ENCODE measurements around the gene COL21A1.

Gene COL21A1

DNA sequence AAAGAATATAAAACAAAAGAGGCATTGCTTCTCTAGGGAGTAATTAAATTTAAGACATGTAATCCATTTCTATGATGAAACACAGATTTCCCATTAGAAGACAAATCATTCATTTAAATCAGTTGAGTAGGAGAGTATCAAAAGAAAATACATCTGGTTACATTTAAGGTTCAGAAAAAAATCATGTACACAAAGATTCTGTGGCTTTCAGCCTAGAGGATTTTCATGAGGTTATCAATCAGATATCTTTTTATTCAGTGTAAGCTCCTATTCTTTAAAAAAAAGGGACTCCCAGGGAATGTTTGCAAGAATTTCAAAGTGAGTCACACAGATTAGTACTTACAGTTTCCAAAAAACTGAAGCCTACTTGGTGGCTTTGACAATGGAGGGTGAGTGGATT is 24.9 kb downstream of the COL21A1 start:
- Histone ChIP-seq H3K4me3 (ENCODE audit: low read depth in 1 of 2, low read length in 2 of 2) (no peak overlapping the region), H3K9ac (ENCODE audit: low read length) (no peak overlapping the region), H3K27ac (ENCODE audit: low read depth, low read length) (peak overlapping the region; percentile 3), H3K4me1 (ENCODE audit: insufficient read depth, low read length) (peaks cover 22% of the 10 kb centered on the region), H3K27me3 (ENCODE audit: control insufficient read depth in 1 of 2, insufficient read depth in 2 of 2, low read length in 2 of 2) (no peaks in the 10 kb centered on the region), H3K9me3 (ENCODE audit: low read length) (no peaks in the 10 kb centered on the region), H3K36me3 (ENCODE audit: insufficient read depth, low read length) (no peaks in the 10 kb centered on the region)

DNA sequence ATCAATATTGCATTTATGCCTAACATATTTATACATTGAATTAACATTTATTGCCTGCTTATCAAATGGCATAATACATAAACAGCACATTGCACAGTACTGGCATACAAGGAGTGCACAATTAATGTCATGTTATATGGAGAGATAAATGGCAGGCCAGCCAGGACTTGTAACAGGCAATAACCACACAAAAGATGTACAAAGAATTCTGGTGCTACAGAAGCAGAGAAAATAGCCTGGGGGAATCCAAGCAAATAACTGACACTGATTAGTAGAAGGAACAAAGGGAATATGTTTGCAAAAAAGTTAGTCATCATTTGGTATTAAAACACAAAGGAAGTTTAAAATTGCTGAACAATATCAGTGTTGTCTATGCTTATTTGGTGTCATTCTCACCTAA is 27.3 kb downstream of the COL21A1 start:
- H3K9me3 ChIP-seq (ENCODE audit: low read length), result no peaks in the 10 kb centered on the region
- no peaks in the 10 kb centered on the region for H3K27me3 ChIP-seq (ENCODE audit: control insufficient read depth in 1 of 2, insufficient read depth in 2 of 2, low read length in 2 of 2)
- peaks cover 13% of the 10 kb centered on the region for H3K4me1 ChIP-seq (ENCODE audit: insufficient read depth, low read length)
- no peak overlapping the region for H3K9ac ChIP-seq (ENCODE audit: low read length)
- no peak overlapping the region for H3K4me3 ChIP-seq (ENCODE audit: low read depth in 1 of 2, low read length in 2 of 2)
- no peaks in the 10 kb centered on the region for H3K36me3 ChIP-seq (ENCODE audit: insufficient read depth, low read length)
- no peak overlapping the region for H3K27ac ChIP-seq (ENCODE audit: low read depth, low read length)

DNA sequence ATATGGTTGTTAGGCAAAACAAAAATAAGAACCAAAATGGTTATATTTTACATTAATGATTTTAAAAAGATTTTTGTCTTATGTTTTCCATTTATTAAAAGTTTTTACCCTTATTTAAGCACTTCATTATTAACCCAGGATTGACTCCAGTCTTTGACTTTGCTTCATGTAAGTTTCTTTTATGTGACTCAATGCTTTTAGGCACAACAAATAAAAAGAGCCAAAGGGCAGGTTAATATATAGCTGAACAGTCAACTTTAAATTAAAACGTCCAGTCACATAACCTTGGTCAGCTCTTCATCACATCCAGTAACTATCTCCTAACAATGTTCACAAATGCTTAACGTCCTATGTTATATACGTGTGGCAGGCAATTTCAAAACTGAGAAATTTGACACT is 32.7 kb downstream of the COL21A1 start:
- H3K27ac ChIP-seq (ENCODE audit: low read depth, low read length), result no peak overlapping the region
- H3K27me3 ChIP-seq (ENCODE audit: control insufficient read depth in 1 of 2, insufficient read depth in 2 of 2, low read length in 2 of 2), result no peaks in the 10 kb centered on the region
- no peak overlapping the region for H3K4me3 ChIP-seq (ENCODE audit: low read depth in 1 of 2, low read length in 2 of 2)
- H3K36me3 ChIP-seq (ENCODE audit: insufficient read depth, low read length), result no peaks in the 10 kb centered on the region
- H3K9me3 ChIP-seq (ENCODE audit: low read length), result no peaks in the 10 kb centered on the region
- H3K4me1 ChIP-seq (ENCODE audit: insufficient read depth, low read length), result no peaks in the 10 kb centered on the region
- H3K9ac ChIP-seq (ENCODE audit: low read length), result no peak overlapping the region

DNA sequence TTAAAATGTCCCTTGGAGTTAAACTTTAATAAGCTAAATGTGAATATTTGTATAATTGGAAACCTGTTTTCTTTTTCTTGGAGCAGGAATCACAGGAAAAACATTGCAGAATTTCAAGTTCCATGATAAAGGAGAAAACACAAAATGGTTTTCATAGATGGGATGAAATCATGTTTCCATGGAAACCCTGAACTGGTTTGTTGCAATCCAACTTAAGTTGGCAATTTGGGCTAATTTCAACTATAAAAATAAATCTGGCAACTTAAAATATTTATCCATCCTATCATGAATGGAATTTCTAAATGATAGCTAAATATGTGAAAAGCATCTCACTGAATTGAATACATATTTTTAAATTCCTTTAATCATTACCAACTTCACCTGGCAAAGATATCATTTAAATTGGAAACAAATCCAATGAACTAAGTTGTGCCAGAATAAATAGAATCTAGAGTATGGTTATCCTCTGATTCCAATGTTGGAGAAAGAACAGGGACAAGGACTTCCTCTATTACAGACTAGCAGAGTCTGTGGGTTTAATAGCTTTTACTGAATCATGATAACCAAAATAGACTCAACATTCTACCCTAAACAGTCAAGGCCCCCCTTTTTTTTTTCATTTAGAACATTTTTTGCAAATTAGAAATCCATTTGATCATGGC is 33.2 kb downstream of the COL21A1 start:
- Histone ChIP-seq H3K27ac (ENCODE audit: low read depth, low read length) (no peak overlapping the region), H3K9me3 (ENCODE audit: low read length) (no peaks in the 10 kb centered on the region), H3K36me3 (ENCODE audit: insufficient read depth, low read length) (no peaks in the 10 kb centered on the region), H3K27me3 (ENCODE audit: control insufficient read depth in 1 of 2, insufficient read depth in 2 of 2, low read length in 2 of 2) (no peaks in the 10 kb centered on the region), H3K4me1 (ENCODE audit: insufficient read depth, low read length) (no peaks in the 10 kb centered on the region), H3K9ac (ENCODE audit: low read length) (no peak overlapping the region), H3K4me3 (ENCODE audit: low read depth in 1 of 2, low read length in 2 of 2) (no peak overlapping the region)

DNA sequence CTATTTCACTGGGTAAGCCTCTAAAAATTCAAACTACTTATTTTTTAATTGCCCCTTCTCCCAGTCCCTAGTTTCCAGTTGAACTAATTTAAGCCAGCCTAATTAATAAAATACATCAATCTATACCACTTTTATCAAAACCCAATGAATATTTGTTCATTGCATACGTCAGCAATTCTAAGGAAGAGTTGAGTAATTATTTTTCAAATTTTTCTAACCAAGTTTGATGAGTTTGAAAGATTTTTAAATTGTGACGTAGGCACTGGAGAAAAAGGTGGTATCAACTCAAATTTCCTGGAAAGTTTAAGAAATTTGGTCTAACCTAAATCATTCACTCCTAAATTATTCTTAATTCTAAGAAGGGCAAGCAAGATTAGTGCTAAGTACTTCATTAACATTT is 35.7 kb downstream of the COL21A1 start:
- Histone ChIP-seq H3K4me1 (ENCODE audit: insufficient read depth, low read length) (no peaks in the 10 kb centered on the region), H3K27ac (ENCODE audit: low read depth, low read length) (no peak overlapping the region), H3K36me3 (ENCODE audit: insufficient read depth, low read length) (no peaks in the 10 kb centered on the region), H3K27me3 (ENCODE audit: control insufficient read depth in 1 of 2, insufficient read depth in 2 of 2, low read length in 2 of 2) (no peaks in the 10 kb centered on the region), H3K9ac (ENCODE audit: low read length) (no peak overlapping the region), H3K4me3 (ENCODE audit: low read depth in 1 of 2, low read length in 2 of 2) (no peak overlapping the region), H3K9me3 (ENCODE audit: low read length) (no peaks in the 10 kb centered on the region)

DNA sequence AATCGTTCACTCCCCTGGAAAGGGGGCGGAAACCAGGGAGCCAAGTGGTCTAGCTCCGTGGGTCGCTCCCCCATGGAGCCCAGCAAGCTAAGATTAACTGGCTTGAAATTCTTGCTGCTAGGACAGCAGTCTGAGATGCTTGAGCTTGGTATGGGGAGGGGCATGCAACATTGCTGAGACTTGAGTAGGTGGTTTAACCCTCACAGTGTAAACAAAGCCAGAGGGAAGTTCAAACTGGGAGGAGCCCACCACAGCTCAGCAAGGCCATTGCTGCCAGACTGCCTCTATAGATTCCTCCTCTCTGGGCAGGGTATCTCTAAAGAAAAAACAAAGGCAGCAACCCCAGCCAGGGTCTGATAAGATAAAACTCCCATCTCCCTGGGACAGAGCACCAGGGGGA is 43.2 kb downstream of the COL21A1 start:
- H3K27ac ChIP-seq (ENCODE audit: low read depth, low read length), result no peak overlapping the region
- H3K4me3 ChIP-seq (ENCODE audit: low read depth in 1 of 2, low read length in 2 of 2), result no peak overlapping the region
- H3K4me1 ChIP-seq (ENCODE audit: insufficient read depth, low read length), result no peaks in the 10 kb centered on the region
- no peaks in the 10 kb centered on the region for H3K27me3 ChIP-seq (ENCODE audit: control insufficient read depth in 1 of 2, insufficient read depth in 2 of 2, low read length in 2 of 2)
- H3K9ac ChIP-seq (ENCODE audit: low read length), result no peak overlapping the region
- no peaks in the 10 kb centered on the region for H3K36me3 ChIP-seq (ENCODE audit: insufficient read depth, low read length)
- H3K9me3 ChIP-seq (ENCODE audit: low read length), result no peaks in the 10 kb centered on the region

DNA sequence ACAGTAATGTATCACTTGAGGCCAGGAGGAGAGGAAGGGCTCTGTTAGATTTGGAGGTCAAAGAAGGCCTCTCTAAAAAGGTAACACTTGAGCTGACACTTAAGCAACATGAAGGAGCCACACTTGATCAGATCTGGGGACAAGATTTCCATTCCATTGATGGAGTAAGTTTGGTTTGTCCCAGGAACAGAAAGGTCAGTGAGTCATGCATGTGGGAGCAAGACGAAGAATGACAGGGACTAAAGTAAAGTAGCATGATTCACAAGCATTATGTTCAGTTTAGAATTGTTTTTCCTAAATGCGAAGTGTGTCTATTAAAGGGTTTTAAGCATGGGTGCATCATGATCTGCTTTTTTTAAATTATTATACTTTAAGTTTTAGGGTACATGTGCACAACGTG is 47.4 kb downstream of the COL21A1 start:
- no peaks in the 10 kb centered on the region for H3K27me3 ChIP-seq (ENCODE audit: control insufficient read depth in 1 of 2, insufficient read depth in 2 of 2, low read length in 2 of 2)
- no peaks in the 10 kb centered on the region for H3K9me3 ChIP-seq (ENCODE audit: low read length)
- no peaks in the 10 kb centered on the region for H3K36me3 ChIP-seq (ENCODE audit: insufficient read depth, low read length)
- H3K27ac ChIP-seq (ENCODE audit: low read depth, low read length), result no peak overlapping the region
- H3K4me3 ChIP-seq (ENCODE audit: low read depth in 1 of 2, low read length in 2 of 2), result no peak overlapping the region
- H3K4me1 ChIP-seq (ENCODE audit: insufficient read depth, low read length), result no peaks in the 10 kb centered on the region
- H3K9ac ChIP-seq (ENCODE audit: low read length), result no peak overlapping the region

DNA sequence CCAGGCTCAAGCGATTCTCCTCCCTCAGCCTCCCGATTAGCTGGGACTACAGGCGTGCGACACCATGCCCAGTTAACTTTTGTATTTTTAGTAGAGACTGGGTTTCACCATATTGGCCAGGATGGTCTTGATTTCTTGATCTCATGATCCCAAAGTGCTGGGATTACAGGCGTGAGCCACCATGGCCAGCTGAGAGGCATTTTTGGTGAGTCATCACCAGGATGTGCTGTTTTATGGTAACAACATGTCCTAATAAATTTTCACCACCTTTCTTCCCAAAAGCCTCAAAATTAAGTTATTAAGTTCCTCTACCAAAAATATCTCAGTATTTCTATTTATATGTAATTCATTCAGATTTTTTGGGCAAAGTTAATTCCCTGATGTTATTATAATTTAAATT is 53.5 kb downstream of the COL21A1 start:
- H3K27me3 ChIP-seq (ENCODE audit: control insufficient read depth in 1 of 2, insufficient read depth in 2 of 2, low read length in 2 of 2), result no peaks in the 10 kb centered on the region
- no peak overlapping the region for H3K27ac ChIP-seq (ENCODE audit: low read depth, low read length)
- H3K9me3 ChIP-seq (ENCODE audit: low read length), result no peaks in the 10 kb centered on the region
- no peak overlapping the region for H3K4me3 ChIP-seq (ENCODE audit: low read depth in 1 of 2, low read length in 2 of 2)
- H3K9ac ChIP-seq (ENCODE audit: low read length), result no peak overlapping the region
- H3K4me1 ChIP-seq (ENCODE audit: insufficient read depth, low read length), result no peaks in the 10 kb centered on the region
- no peaks in the 10 kb centered on the region for H3K36me3 ChIP-seq (ENCODE audit: insufficient read depth, low read length)

DNA sequence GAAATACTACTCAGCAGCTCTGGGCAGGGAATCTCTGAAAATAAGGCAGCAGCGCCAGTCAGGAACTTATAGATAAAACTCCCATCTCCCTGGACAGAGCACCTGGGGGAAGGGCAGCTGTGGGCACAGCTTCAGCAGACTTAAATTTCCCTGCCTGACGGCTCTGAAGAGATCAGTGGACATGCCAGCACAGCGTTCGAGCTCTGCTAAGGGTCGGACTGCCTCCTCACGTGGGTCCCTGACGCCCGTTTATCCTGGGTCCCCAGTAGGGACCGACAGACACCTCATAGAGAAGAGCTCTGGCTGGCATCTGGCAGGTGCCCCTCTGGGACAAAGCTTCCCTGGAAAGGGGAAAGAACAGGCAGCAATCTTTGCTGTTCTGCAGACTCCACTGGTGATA is 59.0 kb downstream of the COL21A1 start:
- H3K4me1 ChIP-seq (ENCODE audit: insufficient read depth, low read length), result no peaks in the 10 kb centered on the region
- H3K4me3 ChIP-seq (ENCODE audit: low read depth in 1 of 2, low read length in 2 of 2), result no peak overlapping the region
- H3K9me3 ChIP-seq (ENCODE audit: low read length), result no peaks in the 10 kb centered on the region
- no peaks in the 10 kb centered on the region for H3K36me3 ChIP-seq (ENCODE audit: insufficient read depth, low read length)
- no peak overlapping the region for H3K9ac ChIP-seq (ENCODE audit: low read length)
- no peaks in the 10 kb centered on the region for H3K27me3 ChIP-seq (ENCODE audit: control insufficient read depth in 1 of 2, insufficient read depth in 2 of 2, low read length in 2 of 2)
- H3K27ac ChIP-seq (ENCODE audit: low read depth, low read length), result no peak overlapping the region

DNA sequence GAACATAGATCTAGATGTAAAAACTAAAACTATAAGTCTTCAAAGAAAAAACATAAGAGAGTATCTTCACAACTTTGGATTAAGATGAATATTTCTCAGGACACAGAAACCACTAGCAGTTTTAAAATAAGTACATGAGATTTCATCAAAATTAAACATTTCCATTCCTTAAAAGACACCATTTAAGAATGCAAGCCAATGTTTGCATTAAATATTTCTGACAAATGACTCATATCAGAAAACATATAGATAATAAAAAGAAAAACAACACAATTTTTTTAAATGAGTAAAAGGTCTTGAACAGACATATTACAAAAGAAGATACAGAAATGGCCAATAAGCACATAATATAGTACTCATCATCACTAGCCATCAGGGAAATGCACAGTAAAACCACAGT is 59.7 kb downstream of the COL21A1 start:
- Histone ChIP-seq H3K4me3 (ENCODE audit: low read depth in 1 of 2, low read length in 2 of 2) (no peak overlapping the region), H3K36me3 (ENCODE audit: insufficient read depth, low read length) (no peaks in the 10 kb centered on the region), H3K27me3 (ENCODE audit: control insufficient read depth in 1 of 2, insufficient read depth in 2 of 2, low read length in 2 of 2) (no peaks in the 10 kb centered on the region), H3K9me3 (ENCODE audit: low read length) (no peaks in the 10 kb centered on the region), H3K27ac (ENCODE audit: low read depth, low read length) (no peak overlapping the region), H3K9ac (ENCODE audit: low read length) (no peak overlapping the region), H3K4me1 (ENCODE audit: insufficient read depth, low read length) (no peaks in the 10 kb centered on the region)

DNA sequence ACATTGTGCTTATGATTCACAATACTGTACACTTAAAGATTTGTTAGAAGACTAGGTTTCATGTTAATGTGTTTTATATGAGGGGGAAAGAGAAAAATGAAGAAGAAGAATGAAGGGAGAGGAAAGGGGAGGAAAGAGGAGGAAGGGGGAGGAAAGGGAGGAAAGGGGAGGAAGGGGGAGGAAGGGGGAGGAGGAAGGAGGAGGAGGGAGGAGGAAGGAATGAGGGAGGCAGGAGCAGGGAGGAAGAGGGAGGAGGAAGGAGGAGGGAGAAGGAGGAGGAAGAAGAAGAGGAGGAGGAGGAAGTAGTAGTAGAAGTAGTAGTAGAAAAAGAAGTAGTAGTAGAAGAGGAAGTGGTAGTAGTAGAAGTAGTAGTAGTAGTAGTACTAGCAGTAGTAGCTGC is 70.6 kb downstream of the COL21A1 start:
- Histone ChIP-seq H3K9me3 (ENCODE audit: low read length) (peaks cover 5% of the 10 kb centered on the region), H3K4me3 (ENCODE audit: low read depth in 1 of 2, low read length in 2 of 2) (no peak overlapping the region), H3K4me1 (ENCODE audit: insufficient read depth, low read length) (no peaks in the 10 kb centered on the region)

DNA sequence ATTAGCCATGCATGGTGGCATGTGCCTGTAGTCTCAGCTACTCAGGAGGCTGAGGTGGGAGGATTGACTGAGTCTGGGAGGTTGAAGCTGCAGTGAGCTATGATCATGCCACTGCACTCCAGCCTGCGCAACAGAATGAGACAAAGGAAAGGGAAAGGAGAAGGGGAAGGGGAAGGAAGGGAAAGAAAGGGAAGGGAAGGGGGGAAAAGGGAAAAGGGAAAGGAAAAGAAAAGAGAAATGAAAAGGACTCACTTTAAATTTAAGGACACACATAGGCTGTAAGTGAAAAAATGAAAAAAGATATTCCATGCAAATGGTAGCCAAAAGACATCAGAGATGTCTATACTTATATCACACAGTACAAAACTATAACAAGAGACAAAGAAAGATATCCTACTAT is 74.2 kb downstream of the COL21A1 start:
- H3K27ac ChIP-seq (ENCODE audit: low read depth, low read length), result no peak overlapping the region
- peaks cover 5% of the 10 kb centered on the region for H3K9me3 ChIP-seq (ENCODE audit: low read length)
- H3K4me1 ChIP-seq (ENCODE audit: insufficient read depth, low read length), result no peaks in the 10 kb centered on the region
- H3K36me3 ChIP-seq (ENCODE audit: insufficient read depth, low read length), result no peaks in the 10 kb centered on the region
- no peak overlapping the region for H3K4me3 ChIP-seq (ENCODE audit: low read depth in 1 of 2, low read length in 2 of 2)
- H3K27me3 ChIP-seq (ENCODE audit: control insufficient read depth in 1 of 2, insufficient read depth in 2 of 2, low read length in 2 of 2), result no peaks in the 10 kb centered on the region
- H3K9ac ChIP-seq (ENCODE audit: low read length), result no peak overlapping the region

More for the DNA sequence above, 70.6 kb downstream of the COL21A1 start:
- H3K9ac ChIP-seq (ENCODE audit: low read length), result no peak overlapping the region
- no peaks in the 10 kb centered on the region for H3K36me3 ChIP-seq (ENCODE audit: insufficient read depth, low read length)
- H3K27ac ChIP-seq (ENCODE audit: low read depth, low read length), result no peak overlapping the region
- H3K27me3 ChIP-seq (ENCODE audit: control insufficient read depth in 1 of 2, insufficient read depth in 2 of 2, low read length in 2 of 2), result no peaks in the 10 kb centered on the region
